H1 (cell line): ENCODE measurements around the gene NUAK1. TPM values are rescaled to one million over a fixed set of nuclear protein-coding genes. Genes with fewer than 3 reads are reported as not detected.

Experiments used
- RFX5 ChIP-seq: IDR thresholded peaks from 2 replicates; pipeline ENCODE4 v1.6.1; 2011; ENCODE audit warnings: low read depth, low read length, improper control_type of control experiment, borderline replicate concordance
- polyA plus RNA-seq, 7 experiments: library from polyadenylated mRNA; depleted of rRNA in 3 of 7; stranded (reverse) in 5 of 7; unstranded in 2 of 7; fragments of >200 nt in 5 of 7; fragments of 200-250 nt in 2 of 7; gene quantifications; 1 replicate in 5 of 7; 2 replicates in 1 of 7; 4 replicates in 1 of 7; pipeline versions ENCODE4 v1.2.1 to v1.2.3, GENCODE V29; 2011 to 2013; ENCODE audit warnings: missing spikeins in 2 of 7, mixed read lengths in 2 of 7
- total RNA-seq: library from RNA; stranded (reverse); fragmentation: NEBNext Ultra II Directional; extraction: Animal tissue kit (Norgen Biotek cat#: 25700); gene quantifications from 2 replicates; pipeline ENCODE4 v1.2.1, GENCODE V29; 2021

Gene NUAK1
- total and polyA plus RNA-seq, 2 of the 8 experiments (the other 6 are each of a cell fraction or from before 2014, with no cell fraction given): 6.7 to 18.2 TPM

GRCh38 chr12:106108185-106108835, 30.4 kb downstream of the NUAK1 start (continued):
- TF ChIP-seq RFX5: no peak
